NCI-H510A treated with DMSO at 0.1 percent for 48 hours (cell line): Measurements from ENCODE around the gene MMP26.
"Not testable (repeated sequence)": the region's sequence is repeated elsewhere in the genome, so short reads cannot be mapped to it uniquely, and the experiment has no call there.

Experiments used
- DNase-seq: peaks from one replicate; lab custom pipeline; 2025; lab: John Stamatoyannopoulos, UW

The MMP26 gene

GRCh38 chr11:4722616-4723534, 18.3 kb downstream of the MMP26 start:
- DNase-seq, result not testable (repeated sequence)

GRCh38 chr11:4727171-4727570, 22.6 kb downstream of the MMP26 start:
- DNase-seq, result no peak

- no peak for DNase-seq
Measured at GRCh38 chr11:4740735-4741134, 36.2 kb downstream of the MMP26 start.

- DNase-seq, result no peak
Measured at GRCh38 chr11:4748438-4748837, 43.9 kb downstream of the MMP26 start.

- no peak for DNase-seq
Measured at GRCh38 chr11:4751201-4751600, 46.6 kb downstream of the MMP26 start.
